K562 (cell line): ENCODE measurements around the gene CLPSL2. TPM values are rescaled to one million over a fixed set of nuclear protein-coding genes. Genes with fewer than 3 reads are reported as not detected.

Source experiments
- ATAC-seq: fragments of 200-7000 bp; cut with Tn5 transposase; 3 replicates; pipeline ENCODE4 v1.9.1; 2020; ENCODE audit warnings: moderate library complexity
- BruUV-seq: library from RNA; stranded (reverse); fragments of 400-500 nt; replicated peaks from 2 replicates; lab custom pipeline; 2021; lab: Mats Ljungman, UMichigan
- CTCF ChIA-PET: fragments of 300-600 bp; formaldehyde crosslinking; extraction: SDS; loops from one replicate; lab custom pipeline; 2021; ENCODE audit warnings: low intra/inter-chr PET ratio; lab: Yijun Ruan, JAX
- POLR2A ChIA-PET: fragments of 300-600, 350-650 bp; sonication (Branson Sonifier 250); formaldehyde crosslinking; extraction: SDS; loops from one replicate; lab custom pipeline; 2021; ENCODE audit warnings: antibody characterized with exemption, inconsistent platforms; lab: Yijun Ruan, JAX
- DNase-seq, 4 experiments: peaks; one replicate each; pipeline versions ENCODE4 v3.0.0 to v3.0.0-alpha.2; 2011 to 2018; ENCODE audit warnings: low spot score in 3 of 4, mixed read lengths in 3 of 4; ENCODE audit errors: extremely low read depth in 1 of 4
- FAIRE-seq: peaks from 2 replicates; lab custom pipeline; 2011; peaks lifted over from hg19 to GRCh38; lab: Jason Lieb, UNC
- H2AFZ ChIP-seq: 2 replicates; pipeline ENCODE4 v1.6.0; 2011; ENCODE audit warnings: low read depth, low read length, control low read depth, inconsistent platforms
- H3K27ac ChIP-seq: fragments of 200-600 bp; 3 replicates; pipeline ENCODE4 v1.8.0; 2011; ENCODE audit warnings: low read depth, mild to moderate bottlenecking, control low read depth, inconsistent platforms, low read length, moderate library complexity, mixed read lengths; ENCODE audit errors: extremely low read depth
- H3K27me3 ChIP-seq, 2 experiments: fragments of 300-600 bp in 1 of 2; 2 replicates in 1 of 2; 3 replicates in 1 of 2; pipeline versions ENCODE4 v1.6.0 to v1.8.0; 2011; ENCODE audit warnings: inconsistent platforms in 2 of 2, low read length in 2 of 2, mild to moderate bottlenecking in 1 of 2, mixed read lengths in 1 of 2, moderate library complexity in 1 of 2; ENCODE audit not compliant: control insufficient read depth in 2 of 2, insufficient read depth in 2 of 2
- H3K36me3 ChIP-seq: fragments of 300-600 bp; 3 replicates; pipeline ENCODE4 v1.8.0; 2011; ENCODE audit warnings: mild to moderate bottlenecking, low read length, inconsistent platforms; ENCODE audit not compliant: control insufficient read depth, insufficient read depth
- H3K4me1 ChIP-seq, 2 experiments: fragments of 200-600 bp in 1 of 2; replicated peaks in 1 of 2; 2 replicates in 1 of 2; 3 replicates in 1 of 2; pipeline versions ENCODE4 v1.5.1 to v1.8.0; 2011; ENCODE audit warnings: inconsistent platforms in 2 of 2, low read length in 2 of 2, mild to moderate bottlenecking in 1 of 2, mixed read lengths in 1 of 2, moderate library complexity in 1 of 2; ENCODE audit not compliant: control insufficient read depth in 2 of 2, insufficient read depth in 2 of 2
- H3K4me2 ChIP-seq: 2 replicates; pipeline ENCODE4 v1.6.1; 2011; ENCODE audit warnings: low read length, control low read depth, inconsistent platforms, mixed read lengths; ENCODE audit not compliant: insufficient read depth
- H3K4me3 ChIP-seq: fragments of 200-600 bp; sonication (generic), shearing (Covaris generic); 2 replicates; pipeline ENCODE4 v1.5.1; 2016; ENCODE audit warnings: control low read depth, inconsistent platforms
- H3K79me2 ChIP-seq: fragments of 200-600 bp; 3 replicates; pipeline ENCODE4 v1.8.0; 2011; ENCODE audit warnings: low read length, inconsistent platforms; ENCODE audit not compliant: control insufficient read depth, insufficient read depth
- H3K9ac ChIP-seq, 2 experiments: 2 replicates each; pipeline versions ENCODE4 v1.6.0 to v1.6.1; 2011; ENCODE audit warnings: low read depth in 2 of 2, low read length in 2 of 2, control low read depth in 1 of 2, inconsistent platforms in 1 of 2, mild to moderate bottlenecking in 1 of 2, mixed read lengths in 1 of 2; ENCODE audit not compliant: insufficient read depth in 1 of 2
- H3K9me1 ChIP-seq: one replicate; pipeline ENCODE4 v1.6.0; 2011; ENCODE audit warnings: inconsistent platforms, mild to moderate bottlenecking, low read length, moderate library complexity; ENCODE audit not compliant: control insufficient read depth, insufficient read depth
- H3K9me3 ChIP-seq: replicated peaks from 2 replicates; pipeline ENCODE4 v1.5.1; 2011; ENCODE audit warnings: low read depth, low read length, inconsistent platforms; ENCODE audit not compliant: control insufficient read depth, insufficient read depth
- H4K20me1 ChIP-seq: replicated peaks from 2 replicates; pipeline ENCODE4 v1.6.1; 2011; ENCODE audit warnings: low read length, inconsistent platforms, mixed read lengths; ENCODE audit not compliant: control insufficient read depth, insufficient read depth
- ARNT ChIP-seq, 2 experiments: fragments of 450-650 bp; IDR thresholded peaks; 2 replicates each; pipeline ENCODE4 v1.6.1; 2016; ENCODE audit warnings: mild to moderate bottlenecking in 1 of 2
- JUNB ChIP-seq: fragments of 450-650 bp; formaldehyde crosslinking; conservative IDR thresholded peaks from 2 replicates; pipeline ENCODE4 v1.4.0; 2020; ENCODE audit warnings: mild to moderate bottlenecking
- KAT2B ChIP-seq: IDR thresholded peaks from one replicate; pipeline ENCODE4 v1.6.1; 2012; ENCODE audit warnings: low read depth, mild to moderate bottlenecking, control low read depth, inconsistent platforms, low read length, moderate library complexity
- LCOR ChIP-seq: sonication (generic); formaldehyde crosslinking; IDR thresholded peaks from 2 replicates; pipeline ENCODE4 v1.8.0; 2022; ENCODE audit warnings: mild to moderate bottlenecking, missing genetic modification reagents
- MAFF ChIP-seq: IDR thresholded peaks from 2 replicates; pipeline ENCODE4 v1.6.1; 2012; ENCODE audit warnings: low read length, improper control_type of control experiment
- PTTG1 ChIP-seq: fragments of 450-650 bp; IDR thresholded peaks from 2 replicates; pipeline ENCODE4 v1.6.1; 2016; ENCODE audit warnings: low read depth, mild to moderate bottlenecking, missing genetic modification characterization, missing compliant biosample characterization
- RFX7 ChIP-seq: fragments of 250-450 bp; sonication (Bioruptor Pico); IDR thresholded peaks from 2 replicates; pipeline ENCODE4 v1.5.1; 2021; ENCODE audit warnings: mild to moderate bottlenecking
- SIX5 ChIP-seq, 2 experiments: IDR thresholded peaks; 2 replicates each; pipeline ENCODE4 v1.6.1; 2011; ENCODE audit warnings: low read length in 2 of 2, borderline replicate concordance in 1 of 2, low read depth in 1 of 2, mild to moderate bottlenecking in 1 of 2, moderate library complexity in 1 of 2; ENCODE audit not compliant: insufficient read depth in 1 of 2
- SP1 ChIP-seq: sonication (generic); formaldehyde crosslinking; IDR thresholded peaks from 2 replicates; pipeline ENCODE4 v1.8.1; 2022; ENCODE audit warnings: mild to moderate bottlenecking, missing genetic modification reagents
- TRIM28 ChIP-seq: fragments of 450-650 bp; IDR thresholded peaks from 2 replicates; pipeline ENCODE4 v1.6.1; 2017
- WGBS: fragments of 100-300 bp; shearing (Covaris generic); methylation state at CpG from one replicate; pipeline ENCODE4 v1.1.6; 2016; ENCODE audit warnings: low coverage, mixed read lengths; ENCODE audit not compliant: insufficient coverage; ENCODE audit errors: missing lambda C conversion rate; 5-methylcytosine and 5-hydroxymethylcytosine counted together
- in situ Hi-C: fragments of 300-500 bp; cut with MboI; formaldehyde crosslinking; loops from 4 replicates; pipeline ENCODE4 v1.15.0; 2018; ENCODE audit warnings: inconsistent platforms, mixed read lengths
- intact Hi-C: fragments of 100-400 bp; cut with micrococcal nuclease; formaldehyde crosslinking; loops from 2 replicates; pipeline ENCODE4 v1.14.2; 2022
- polyA plus RNA-seq, 8 experiments: library from polyadenylated mRNA; depleted of rRNA in 4 of 8; stranded (reverse) in 5 of 8; unstranded in 3 of 8; fragments of >200 nt; fragmentation: Nextera tagmentation in 2 of 8; fragmentation: Illumina TruSeq in 1 of 8; extraction: Ambion mirVana in 2 of 8; extraction: Trizol in 1 of 8; gene quantifications; 2 replicates each; pipeline versions ENCODE4 v1.2.1 to v1.2.3, GENCODE V29; 2011 to 2014; ENCODE audit warnings: inconsistent platforms in 1 of 8, missing spikeins in 1 of 8
- total RNA-seq, 7 experiments: library from RNA; depleted of rRNA in 6 of 7; stranded (reverse); fragments of >200 nt in 6 of 7; fragmentation: Illumina TruSeq in 2 of 7; extraction: Trizol in 2 of 7; gene quantifications; 2 replicates each; pipeline versions ENCODE4 v1.2.1 to v1.2.3, GENCODE V29; 2011 to 2021; ENCODE audit warnings: low replicate concordance in 1 of 7
- TF ChIP-seq, protein P1 (sequence below): fragments of 200-800 bp; sonication (Bioruptor generic); IDR thresholded peaks from 2 replicates; pipeline ENCODE4 v1.6.1; 2016; ENCODE audit warnings: missing genetic modification characterization, missing compliant biosample characterization

Gene CLPSL2
- total and polyA plus RNA-seq, 9 of the 15 experiments (the other 6 are each of a cell fraction or from before 2014, with no cell fraction given) = not detected

GRCh38 chr6:35769211-35769610, 7.2 kb upstream of the CLPSL2 start:
- H3K4me1 ChIP-seq = peaks cover 0 to 11% of the 10 kb centered on the region in 2 experiments; a peak in 2 of 5 replicates
- WGBS = 6% methylated on average over 4 of the region's 4 CpGs
- no peaks in the 10 kb centered on the region for H3K36me3 ChIP-seq
- no peaks in the 10 kb centered on the region for H3K79me2 ChIP-seq
- peaks cover 20 to 59% of the 10 kb centered on the region in 2 experiments for H3K27me3 ChIP-seq
- ChIA-PET CTCF (interaction anchor here (0.6 kb wide), 1 partner anchor 23 kb away, joined by 3 read pairs; no protein-coding TSS in a partner anchor), POLR2A (interaction anchor here (0.6 to 1.0 kb wide), 5 partner anchors 10 to 1801 kb away, joined by 3 to 4 read pairs (median 3); no protein-coding TSS in a partner anchor)
- intact Hi-C loops = no loop called here
- BruUV-seq = no TSS peak
- no peak for ATAC-seq
- H3K4me2 ChIP-seq = no peak overlapping the region
- no peak for FAIRE-seq
- H3K4me3 ChIP-seq = no peak overlapping the region
- no peaks in the 10 kb centered on the region for H3K9me3 ChIP-seq
- no peak overlapping the region for H2AFZ ChIP-seq
- no peak overlapping the region for H3K9ac ChIP-seq
- peak in 1 of 4 experiments; percentile 2 for DNase-seq
- no peaks in the 10 kb centered on the region for H3K9me1 ChIP-seq
- H4K20me1 ChIP-seq = no peaks in the 10 kb centered on the region
- H3K27ac ChIP-seq = no peak overlapping the region
- no peak for TF ChIP-seq RFX7
- TF ChIP-seq MAFF = no peak
- no peak for TF ChIP-seq TRIM28
- TF ChIP-seq, all 486 proteins: peak for 0
- in situ Hi-C loops = no loop called here

- Histone ChIP-seq H3K36me3 (no peaks in the 10 kb centered on the region), H3K27me3 (peaks cover 20 to 58% of the 10 kb centered on the region in 2 experiments), H3K9me1 (no peaks in the 10 kb centered on the region), H3K9ac (peak overlapping the region in 1 of 2 experiments; percentile 62; a peak in 2 of 4 replicates), H3K4me2 (no peak overlapping the region), H3K9me3 (no peaks in the 10 kb centered on the region), H3K4me3 (no peak overlapping the region), H3K79me2 (no peaks in the 10 kb centered on the region), H2AFZ (no peak overlapping the region), H3K4me1 (peaks cover 0 to 8% of the 10 kb centered on the region in 2 experiments; a peak in 2 of 5 replicates), H3K27ac (no peak overlapping the region), H4K20me1 (no peaks in the 10 kb centered on the region)
- FAIRE-seq (no peak), ATAC-seq (peak; percentile 37; the same call in 2 of the 3 replicates), DNase-seq (no peak)
- ChIA-PET CTCF (no interaction called here), POLR2A (interaction anchor here (0.6 to 1.5 kb wide), 7 partner anchors 13 to 319 kb away, joined by 3 to 4 read pairs (median 3); no protein-coding TSS in a partner anchor)
- BruUV-seq = no TSS peak
- intact Hi-C loops = no loop called here
- in situ Hi-C loops = no loop called here
- 6% methylated on average over 5 of the region's 5 CpGs for WGBS
- TF ChIP-seq, protein P1, sequence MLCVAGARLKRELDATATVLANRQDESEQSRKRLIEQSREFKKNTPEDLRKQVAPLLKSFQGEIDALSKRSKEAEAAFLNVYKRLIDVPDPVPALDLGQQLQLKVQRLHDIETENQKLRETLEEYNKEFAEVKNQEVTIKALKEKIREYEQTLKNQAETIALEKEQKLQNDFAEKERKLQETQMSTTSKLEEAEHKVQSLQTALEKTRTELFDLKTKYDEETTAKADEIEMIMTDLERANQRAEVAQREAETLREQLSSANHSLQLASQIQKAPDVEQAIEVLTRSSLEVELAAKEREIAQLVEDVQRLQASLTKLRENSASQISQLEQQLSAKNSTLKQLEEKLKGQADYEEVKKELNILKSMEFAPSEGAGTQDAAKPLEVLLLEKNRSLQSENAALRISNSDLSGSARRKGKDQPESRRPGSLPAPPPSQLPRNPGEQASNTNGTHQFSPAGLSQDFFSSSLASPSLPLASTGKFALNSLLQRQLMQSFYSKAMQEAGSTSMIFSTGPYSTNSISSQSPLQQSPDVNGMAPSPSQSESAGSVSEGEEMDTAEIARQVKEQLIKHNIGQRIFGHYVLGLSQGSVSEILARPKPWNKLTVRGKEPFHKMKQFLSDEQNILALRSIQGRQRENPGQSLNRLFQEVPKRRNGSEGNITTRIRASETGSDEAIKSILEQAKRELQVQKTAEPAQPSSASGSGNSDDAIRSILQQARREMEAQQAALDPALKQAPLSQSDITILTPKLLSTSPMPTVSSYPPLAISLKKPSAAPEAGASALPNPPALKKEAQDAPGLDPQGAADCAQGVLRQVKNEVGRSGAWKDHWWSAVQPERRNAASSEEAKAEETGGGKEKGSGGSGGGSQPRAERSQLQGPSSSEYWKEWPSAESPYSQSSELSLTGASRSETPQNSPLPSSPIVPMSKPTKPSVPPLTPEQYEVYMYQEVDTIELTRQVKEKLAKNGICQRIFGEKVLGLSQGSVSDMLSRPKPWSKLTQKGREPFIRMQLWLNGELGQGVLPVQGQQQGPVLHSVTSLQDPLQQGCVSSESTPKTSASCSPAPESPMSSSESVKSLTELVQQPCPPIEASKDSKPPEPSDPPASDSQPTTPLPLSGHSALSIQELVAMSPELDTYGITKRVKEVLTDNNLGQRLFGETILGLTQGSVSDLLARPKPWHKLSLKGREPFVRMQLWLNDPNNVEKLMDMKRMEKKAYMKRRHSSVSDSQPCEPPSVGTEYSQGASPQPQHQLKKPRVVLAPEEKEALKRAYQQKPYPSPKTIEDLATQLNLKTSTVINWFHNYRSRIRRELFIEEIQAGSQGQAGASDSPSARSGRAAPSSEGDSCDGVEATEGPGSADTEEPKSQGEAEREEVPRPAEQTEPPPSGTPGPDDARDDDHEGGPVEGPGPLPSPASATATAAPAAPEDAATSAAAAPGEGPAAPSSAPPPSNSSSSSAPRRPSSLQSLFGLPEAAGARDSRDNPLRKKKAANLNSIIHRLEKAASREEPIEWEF (CRISPR knock-in tag) = no peak
- TF ChIP-seq JUNB (CRISPR knock-in tag) (no peak), LCOR (CRISPR knock-in tag) (no peak), ARNT (IDR thresholded peaks at IDR 0.05) (no peak), SP1 (no peak), SIX5 (IDR thresholded peaks at IDR 0.05; ENCODE audit: borderline replicate concordance in 1 of 2, insufficient read depth in 1 of 2, low read depth in 1 of 2, low read length in 2 of 2) (no peak), PTTG1 (tag) (no peak), KAT2B (no peak)
Observed at GRCh38 chr6:35771343-35771627, 5.1 kb upstream of the CLPSL2 start.
